ENCODE measurements around the gene ADARB1.

The ADARB1 gene

GRCh38 chr21:45069711-45070110, 4.7 kb upstream of the ADARB1 start:
- H3K9ac ChIP-seq (ENCODE audit: low read depth, low read length), result no peak overlapping the region
- H3K27ac ChIP-seq (ENCODE audit: low read length), result no peak overlapping the region
- no peak for DNase-seq
- H2AFZ ChIP-seq (ENCODE audit: low read depth, low read length), result no peak overlapping the region
- H3K4me3 ChIP-seq (ENCODE audit: low read depth in 1 of 2, low read length in 2 of 2), result no peak overlapping the region
- H3K79me2 ChIP-seq (ENCODE audit: insufficient read depth, low read length), result peaks cover 1% of the 10 kb centered on the region; the same call in 1 of the 2 replicates
- H3K4me2 ChIP-seq (ENCODE audit: insufficient read depth, low read length), result no peak overlapping the region
- H3K27me3 ChIP-seq (ENCODE audit: insufficient read depth, low read length, poor library complexity), result no peaks in the 10 kb centered on the region
- no peaks in the 10 kb centered on the region for H4K20me1 ChIP-seq (ENCODE audit: insufficient read depth, low read length)
- no peaks in the 10 kb centered on the region for H3K36me3 ChIP-seq (ENCODE audit: insufficient read depth, low read length)
- H3K4me1 ChIP-seq (ENCODE audit: insufficient read depth, low read length), result peaks cover 11% of the 10 kb centered on the region
- TF ChIP-seq EZH2 (IDR thresholded peaks at IDR 0.05; ENCODE audit: borderline replicate concordance, low read depth, low read length, severe bottlenecking) (no peak), CTCF (IDR thresholded peaks at IDR 0.05; ENCODE audit: borderline replicate concordance, extremely low read depth, low read length, poor library complexity, severe bottlenecking) (no peak)
- ATAC-seq (ENCODE audit: insufficient read depth, low read depth), result no peak
- no peaks in the 10 kb centered on the region for H3K9me3 ChIP-seq (ENCODE audit: insufficient read depth, low read length, severe bottlenecking)

DNA sequence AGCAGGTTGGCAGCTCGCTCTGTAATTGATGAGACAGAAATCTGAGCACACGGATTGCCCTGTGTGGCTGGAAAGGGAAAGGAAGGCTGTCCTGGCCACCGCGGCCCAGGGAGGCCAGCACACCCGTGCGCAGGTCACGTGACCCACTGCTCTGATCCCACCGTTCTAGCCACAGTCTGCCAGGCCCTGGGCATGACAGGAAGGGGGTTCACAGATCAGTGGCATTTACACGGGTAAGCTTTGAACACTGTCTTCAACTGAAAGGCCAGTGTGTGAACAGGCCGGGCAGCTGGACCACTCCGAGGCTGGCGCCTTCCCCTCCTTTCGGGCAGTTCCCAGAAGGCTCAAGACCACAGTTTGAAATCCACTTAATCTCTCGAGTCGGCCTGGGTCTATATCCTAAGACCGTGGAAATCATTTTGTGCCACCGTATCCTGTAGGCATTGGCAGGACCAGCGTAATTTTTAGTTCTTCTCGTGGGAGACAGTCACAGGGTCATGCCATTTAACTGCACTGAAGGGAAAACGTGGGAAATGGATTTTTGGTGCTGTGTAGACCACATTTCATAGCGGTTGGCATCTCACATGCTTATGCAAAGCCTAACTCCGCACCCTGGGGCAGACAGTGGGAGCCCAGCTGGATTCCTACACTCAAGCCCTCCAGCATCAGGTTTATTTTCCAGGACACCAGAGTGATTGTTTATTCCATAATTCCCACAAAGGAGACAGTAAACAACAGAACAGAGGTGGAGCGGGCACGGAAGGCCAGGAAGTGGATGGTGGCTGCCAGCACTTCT, 3.1 kb upstream of the ADARB1 start:
- no peak overlapping the region for H3K4me2 ChIP-seq (ENCODE audit: insufficient read depth, low read length)
- peaks cover 24% of the 10 kb centered on the region for H3K4me1 ChIP-seq (ENCODE audit: insufficient read depth, low read length)
- peaks cover 10% of the 10 kb centered on the region for H4K20me1 ChIP-seq (ENCODE audit: insufficient read depth, low read length)
- no peak overlapping the region for H2AFZ ChIP-seq (ENCODE audit: low read depth, low read length)
- ATAC-seq (ENCODE audit: insufficient read depth, low read depth) (no peak), DNase-seq (no peak)
- H3K27ac ChIP-seq (ENCODE audit: low read length), result no peak overlapping the region
- H3K9ac ChIP-seq (ENCODE audit: low read depth, low read length), result no peak overlapping the region
- H3K27me3 ChIP-seq (ENCODE audit: insufficient read depth, low read length, poor library complexity), result peaks cover 8% of the 10 kb centered on the region
- no peaks in the 10 kb centered on the region; the same call in 1 of the 2 replicates for H3K36me3 ChIP-seq (ENCODE audit: insufficient read depth, low read length)
- TF ChIP-seq CTCF (IDR thresholded peaks at IDR 0.05; ENCODE audit: borderline replicate concordance, extremely low read depth, low read length, poor library complexity, severe bottlenecking) (no peak), EZH2 (IDR thresholded peaks at IDR 0.05; ENCODE audit: borderline replicate concordance, low read depth, low read length, severe bottlenecking) (no peak)
- H3K79me2 ChIP-seq (ENCODE audit: insufficient read depth, low read length), result peaks cover 16% of the 10 kb centered on the region
- H3K4me3 ChIP-seq (ENCODE audit: low read depth in 1 of 2, low read length in 2 of 2), result no peak overlapping the region
- no peaks in the 10 kb centered on the region for H3K9me3 ChIP-seq (ENCODE audit: insufficient read depth, low read length, severe bottlenecking)

- DNase-seq (no peak), ATAC-seq (ENCODE audit: insufficient read depth, low read depth) (no peak)
- Histone ChIP-seq H3K27me3 (ENCODE audit: insufficient read depth, low read length, poor library complexity) (peaks cover 8% of the 10 kb centered on the region), H3K36me3 (ENCODE audit: insufficient read depth, low read length) (no peaks in the 10 kb centered on the region; the same call in 1 of the 2 replicates), H4K20me1 (ENCODE audit: insufficient read depth, low read length) (peaks cover 13% of the 10 kb centered on the region), H3K4me1 (ENCODE audit: insufficient read depth, low read length) (peaks cover 32% of the 10 kb centered on the region), H3K27ac (ENCODE audit: low read length) (no peak overlapping the region), H3K4me2 (ENCODE audit: insufficient read depth, low read length) (no peak overlapping the region), H3K9ac (ENCODE audit: low read depth, low read length) (no peak overlapping the region), H3K4me3 (ENCODE audit: low read depth in 1 of 2, low read length in 2 of 2) (no peak overlapping the region), H3K9me3 (ENCODE audit: insufficient read depth, low read length, severe bottlenecking) (no peaks in the 10 kb centered on the region), H2AFZ (ENCODE audit: low read depth, low read length) (no peak overlapping the region), H3K79me2 (ENCODE audit: insufficient read depth, low read length) (peaks cover 23% of the 10 kb centered on the region)
- TF ChIP-seq EZH2 (IDR thresholded peaks at IDR 0.05; ENCODE audit: borderline replicate concordance, low read depth, low read length, severe bottlenecking), result no peak
- no peak for TF ChIP-seq CTCF (IDR thresholded peaks at IDR 0.05; ENCODE audit: borderline replicate concordance, extremely low read depth, low read length, poor library complexity, severe bottlenecking)
Observed at GRCh38 chr21:45071874-45072737, 2.3 kb upstream of the ADARB1 start.
